HepG2 (cell line): ENCODE results near the gene TADA2B. TPM values are rescaled to one million over a fixed set of nuclear protein-coding genes. Genes with fewer than 3 reads are reported as not detected.

Experiments used
- CBX5 ChIP-seq: sonication (generic); formaldehyde crosslinking; IDR thresholded peaks from 2 replicates; pipeline ENCODE4 v1.4.0; 2020; ENCODE audit warnings: missing genetic modification reagents, borderline replicate concordance
- DMTF1 ChIP-seq: sonication (generic); formaldehyde crosslinking; IDR thresholded peaks from 2 replicates; pipeline ENCODE4 v1.4.0; 2020; ENCODE audit warnings: mild to moderate bottlenecking, missing genetic modification reagents
- ERF ChIP-seq: IDR thresholded peaks from 2 replicates; pipeline ENCODE4 v1.6.1; 2018; ENCODE audit warnings: missing biosample characterization, missing genetic modification reagents
- ETS1 ChIP-seq: sonication (generic); formaldehyde crosslinking; IDR thresholded peaks from 2 replicates; pipeline ENCODE4 v1.4.0; 2020; ENCODE audit warnings: missing genetic modification reagents
- FOXA1 ChIP-seq, 2 experiments: fragments of 450-650 bp in 1 of 2; sonication (generic) in 1 of 2; formaldehyde crosslinking in 1 of 2; IDR thresholded peaks; 2 replicates each; pipeline versions ENCODE4 v1.4.0 to v1.6.1; 2016 to 2020; ENCODE audit warnings: missing genetic modification reagents in 1 of 2
- FOXM1 ChIP-seq: sonication (generic); formaldehyde crosslinking; IDR thresholded peaks from 2 replicates; pipeline ENCODE4 v1.5.0; 2020; ENCODE audit warnings: missing genetic modification reagents
- GRHL1 ChIP-seq: sonication (generic); formaldehyde crosslinking; conservative IDR thresholded peaks from 2 replicates; pipeline ENCODE4 v1.8.0; 2022; ENCODE audit warnings: missing genetic modification reagents
- KDM2A ChIP-seq: sonication (generic); formaldehyde crosslinking; IDR thresholded peaks from 2 replicates; pipeline ENCODE4 v1.4.0; 2020; ENCODE audit warnings: low read depth, missing genetic modification reagents, borderline replicate concordance
- KLF15 ChIP-seq: sonication (generic); formaldehyde crosslinking; IDR thresholded peaks from 2 replicates; pipeline ENCODE4 v1.8.1; 2023; ENCODE audit warnings: borderline replicate concordance, mild to moderate bottlenecking, inconsistent platforms, missing genetic modification reagents, mixed read lengths
- MLXIP ChIP-seq: sonication (generic); formaldehyde crosslinking; IDR thresholded peaks from 2 replicates; pipeline ENCODE4 v1.9.0; 2021; ENCODE audit warnings: missing genetic modification reagents, borderline replicate concordance
- MYNN ChIP-seq: sonication (generic); formaldehyde crosslinking; IDR thresholded peaks from 2 replicates; pipeline ENCODE4 v1.4.0; 2020; ENCODE audit warnings: mild to moderate bottlenecking, low read depth, missing genetic modification reagents
- NFIC ChIP-seq: IDR thresholded peaks from 2 replicates; pipeline ENCODE4 v1.6.1; 2012; ENCODE audit warnings: mild to moderate bottlenecking, low read length, inconsistent platforms
- PPARG ChIP-seq: conservative IDR thresholded peaks from 2 replicates; pipeline ENCODE4 v1.6.1; 2016; ENCODE audit warnings: missing biosample characterization, missing genetic modification reagents
- ZNF205 ChIP-seq: IDR thresholded peaks from 2 replicates; pipeline ENCODE4 v1.6.1; 2018; ENCODE audit warnings: missing biosample characterization, missing genetic modification reagents
- ZNF543 ChIP-seq: sonication (generic); formaldehyde crosslinking; IDR thresholded peaks from 2 replicates; pipeline ENCODE4 v1.4.0; 2020; ENCODE audit warnings: mild to moderate bottlenecking, missing genetic modification reagents
- polyA plus RNA-seq, 8 experiments: library from polyadenylated mRNA; depleted of rRNA in 3 of 8; stranded (reverse) in 7 of 8; unstranded in 1 of 8; fragments of >200 nt; fragmentation: Illumina TruSeq in 4 of 8; extraction: Trizol in 4 of 8; gene quantifications; 2 replicates each; pipeline versions ENCODE4 v1.2.1 to v1.2.3, GENCODE V29; 2011 to 2016; ENCODE audit warnings: low read depth in 4 of 8, missing spikeins in 1 of 8, mixed read lengths in 1 of 8; ENCODE audit not compliant: insufficient read depth in 1 of 8
- total RNA-seq, 5 experiments: library from RNA; depleted of rRNA; stranded (reverse); fragments of >200 nt; fragmentation: Illumina TruSeq; extraction: Trizol; gene quantifications; 2 replicates each; pipeline ENCODE4 v1.2.3, GENCODE V29; 2016; ENCODE audit warnings: low read depth in 1 of 5

TADA2B gene
- total and polyA plus RNA-seq, 2 of the 13 experiments (the other 11 are each of a cell fraction or from before 2014, with no cell fraction given): 4.6 to 8.9 TPM

- TF ChIP-seq MLXIP (CRISPR knock-in tag) (no peak), FOXM1 (CRISPR knock-in tag) (no peak), KDM2A (CRISPR knock-in tag) (no peak), MYNN (CRISPR knock-in tag) (no peak), ZNF543 (CRISPR knock-in tag) (no peak), ETS1 (no peak), GRHL1 (no peak), ZNF205 (CRISPR knock-in tag) (no peak; the same call in 1 of the 2 replicates), CBX5 (CRISPR knock-in tag) (peak; percentile 74), KLF15 (CRISPR knock-in tag) (no peak), DMTF1 (CRISPR knock-in tag) (no peak), ERF (CRISPR knock-in tag) (peak; percentile 42; the same call in 1 of the 2 replicates), FOXA1 (IDR thresholded peaks at IDR 0.05) (no peak), FOXA1 (CRISPR knock-in tag; IDR thresholded peaks at IDR 0.05) (no peak), NFIC (no peak), PPARG (CRISPR knock-in tag) (no peak)
Measured at GRCh38 chr4:7103607-7104365, 60.6 kb downstream of the TADA2B start (continued).
